CMK (cell line): Measurements from ENCODE around the gene PLCG2.

ENCODE experiments used
- DNase-seq: peaks from one replicate; pipeline ENCODE4 v3.0.0-alpha.2; 2010; ENCODE audit warnings: low read depth

Gene PLCG2

GRCh38 chr16:81843683-81844082 lies 64.6 kb downstream of the PLCG2 start:
- no peak for DNase-seq

GRCh38 chr16:81846105-81846504 lies 67.0 kb downstream of the PLCG2 start:
- DNase-seq = no peak

GRCh38 chr16:81848306-81848853 lies 69.3 kb downstream of the PLCG2 start:
- no peak for DNase-seq

- DNase-seq = no peak
Measured at GRCh38 chr16:81850197-81850944, 71.3 kb downstream of the PLCG2 start.

GRCh38 chr16:81852347-81852746 lies 73.3 kb downstream of the PLCG2 start:
- no peak for DNase-seq

- DNase-seq = no peak
Measured at GRCh38 chr16:81855552-81856153, 76.6 kb downstream of the PLCG2 start.

- no peak for DNase-seq
Measured at GRCh38 chr16:81860287-81861266, 81.5 kb downstream of the PLCG2 start.

- no peak for DNase-seq
Measured at GRCh38 chr16:81861503-81861902, 82.4 kb downstream of the PLCG2 start.

GRCh38 chr16:81861915-81862314 lies 82.8 kb downstream of the PLCG2 start:
- no peak for DNase-seq

- DNase-seq = no peak
Measured at GRCh38 chr16:81863630-81864352, 84.7 kb downstream of the PLCG2 start.

GRCh38 chr16:81864646-81865382 lies 85.7 kb downstream of the PLCG2 start:
- DNase-seq = no peak

- no peak for DNase-seq
Measured at GRCh38 chr16:81866820-81867440, 87.8 kb downstream of the PLCG2 start.

- DNase-seq = no peak
Measured at GRCh38 chr16:81868057-81868748, 89.1 kb downstream of the PLCG2 start.

GRCh38 chr16:81869326-81869725 lies 90.2 kb downstream of the PLCG2 start:
- no peak for DNase-seq

- DNase-seq = no peak
Measured at GRCh38 chr16:81873206-81873605, 94.1 kb downstream of the PLCG2 start.

- peak; percentile 32 for DNase-seq
Measured at GRCh38 chr16:81873843-81874752, 95.0 kb downstream of the PLCG2 start.

GRCh38 chr16:81875461-81875860 lies 96.4 kb downstream of the PLCG2 start:
- no peak for DNase-seq

- DNase-seq = no peak
Measured at GRCh38 chr16:81876273-81876900, 97.3 kb downstream of the PLCG2 start.
